ENCODE results near the gene PLPP3. TPM values are rescaled to one million over a fixed set of nuclear protein-coding genes. Genes with fewer than 3 reads are reported as not detected.

PLPP3 gene
- total RNA-seq, 1 experiment from 2014 or later, result 3.4 TPM

DNA sequence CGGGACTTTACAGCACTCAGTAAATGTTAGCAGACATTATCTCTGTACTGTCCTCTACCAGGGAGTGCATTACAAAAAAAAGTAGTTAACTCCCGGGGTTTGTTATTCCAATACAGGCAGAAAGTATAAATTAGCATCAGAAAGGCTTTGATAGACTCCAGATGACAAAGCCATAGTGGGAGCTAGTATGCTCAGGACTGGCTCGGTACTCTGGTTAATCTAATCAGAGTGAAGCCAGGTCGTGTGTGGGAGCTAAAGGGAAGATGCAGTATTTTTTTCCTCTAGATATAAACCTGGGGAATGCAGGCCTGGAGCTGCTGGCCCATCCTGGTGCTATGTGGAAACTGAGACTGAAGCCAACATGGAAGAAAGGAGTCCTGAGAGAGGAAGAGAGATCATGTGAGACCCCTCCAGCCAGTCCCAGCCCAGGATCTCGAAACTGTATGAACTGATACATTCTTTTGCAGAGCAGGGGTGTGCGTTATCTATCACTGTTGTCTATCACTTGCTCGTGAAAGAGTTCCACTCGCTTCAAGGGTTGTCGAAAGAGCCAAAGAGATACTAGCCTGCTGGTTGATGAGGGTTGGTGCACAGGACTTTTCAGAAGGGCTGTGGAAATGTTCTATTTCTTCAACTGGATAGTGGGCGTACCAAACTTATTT, 125.8 kb downstream of the PLPP3 start:
- DNase-seq (ENCODE audit: low read depth, low spot score) (no peak), ATAC-seq (no peak)
- peaks cover 5 to 21% of the 10 kb centered on the region in 2 experiments; a peak in 3 of 4 replicates for H3K4me1 ChIP-seq (ENCODE audit: control insufficient read depth in 1 of 2, insufficient read depth in 2 of 2, low read length in 2 of 2)
- H3K36me3 ChIP-seq (ENCODE audit: control insufficient read depth in 1 of 2, insufficient read depth in 2 of 2, low read length in 2 of 2), result no peaks in the 10 kb centered on the region
- no peaks in the 10 kb centered on the region for H3K79me2 ChIP-seq (ENCODE audit: insufficient read depth, low read length)
- H3K9me2 ChIP-seq (ENCODE audit: insufficient read depth), result no peaks in the 10 kb centered on the region
- no peak overlapping the region for H3K9ac ChIP-seq (ENCODE audit: low read length)
- H4K20me1 ChIP-seq (ENCODE audit: insufficient read depth), result no peaks in the 10 kb centered on the region
- intact Hi-C loops (cut with micrococcal nuclease), result no loop called here
- H3K27me3 ChIP-seq (ENCODE audit: insufficient read depth, low read length), result no peaks in the 10 kb centered on the region
- ChIA-PET POLR2A (no interaction called here), CTCF (no interaction called here), RAD21 (ENCODE audit: low non-redundant PET in 1 of 2, low total read pairs in 2 of 2, uncharacterized antibody in 2 of 2, unreplicated experiment in 2 of 2) (no interaction called here)
- H3K9me3 ChIP-seq (ENCODE audit: control insufficient read depth in 1 of 2, insufficient read depth in 1 of 2, low read depth in 1 of 2, low read length in 2 of 2), result no peaks in the 10 kb centered on the region
- no peak overlapping the region for H2AFZ ChIP-seq (ENCODE audit: low read depth, low read length, poor library complexity, severe bottlenecking)
- no peak overlapping the region for H3K4me2 ChIP-seq (ENCODE audit: low read length)
- TF ChIP-seq TCF7L2 (IDR thresholded peaks at IDR 0.05; ENCODE audit: borderline replicate concordance, extremely low read depth, insufficient read depth, insufficient read length), result no peak
- no peak for TF ChIP-seq ELF1 (IDR thresholded peaks at IDR 0.05; ENCODE audit: borderline replicate concordance, low read depth)
- no peak for TF ChIP-seq POLR2A (IDR thresholded peaks at IDR 0.05; ENCODE audit: borderline replicate concordance, extremely low read depth, insufficient read depth, insufficient read length)
- TF ChIP-seq, protein P1, sequence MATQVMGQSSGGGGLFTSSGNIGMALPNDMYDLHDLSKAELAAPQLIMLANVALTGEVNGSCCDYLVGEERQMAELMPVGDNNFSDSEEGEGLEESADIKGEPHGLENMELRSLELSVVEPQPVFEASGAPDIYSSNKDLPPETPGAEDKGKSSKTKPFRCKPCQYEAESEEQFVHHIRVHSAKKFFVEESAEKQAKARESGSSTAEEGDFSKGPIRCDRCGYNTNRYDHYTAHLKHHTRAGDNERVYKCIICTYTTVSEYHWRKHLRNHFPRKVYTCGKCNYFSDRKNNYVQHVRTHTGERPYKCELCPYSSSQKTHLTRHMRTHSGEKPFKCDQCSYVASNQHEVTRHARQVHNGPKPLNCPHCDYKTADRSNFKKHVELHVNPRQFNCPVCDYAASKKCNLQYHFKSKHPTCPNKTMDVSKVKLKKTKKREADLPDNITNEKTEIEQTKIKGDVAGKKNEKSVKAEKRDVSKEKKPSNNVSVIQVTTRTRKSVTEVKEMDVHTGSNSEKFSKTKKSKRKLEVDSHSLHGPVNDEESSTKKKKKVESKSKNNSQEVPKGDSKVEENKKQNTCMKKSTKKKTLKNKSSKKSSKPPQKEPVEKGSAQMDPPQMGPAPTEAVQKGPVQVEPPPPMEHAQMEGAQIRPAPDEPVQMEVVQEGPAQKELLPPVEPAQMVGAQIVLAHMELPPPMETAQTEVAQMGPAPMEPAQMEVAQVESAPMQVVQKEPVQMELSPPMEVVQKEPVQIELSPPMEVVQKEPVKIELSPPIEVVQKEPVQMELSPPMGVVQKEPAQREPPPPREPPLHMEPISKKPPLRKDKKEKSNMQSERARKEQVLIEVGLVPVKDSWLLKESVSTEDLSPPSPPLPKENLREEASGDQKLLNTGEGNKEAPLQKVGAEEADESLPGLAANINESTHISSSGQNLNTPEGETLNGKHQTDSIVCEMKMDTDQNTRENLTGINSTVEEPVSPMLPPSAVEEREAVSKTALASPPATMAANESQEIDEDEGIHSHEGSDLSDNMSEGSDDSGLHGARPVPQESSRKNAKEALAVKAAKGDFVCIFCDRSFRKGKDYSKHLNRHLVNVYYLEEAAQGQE (IDR thresholded peaks at IDR 0.05; ENCODE audit: low read depth), result no peak
- no peak for TF ChIP-seq FOSL1 (IDR thresholded peaks at IDR 0.05; ENCODE audit: low read depth)
- no peak for TF ChIP-seq CBX3 (IDR thresholded peaks at IDR 0.05; ENCODE audit: low read depth)
- no peak for TF ChIP-seq POLR2AphosphoS5 (IDR thresholded peaks at IDR 0.05; ENCODE audit: low read depth, low read length)
- no peak for TF ChIP-seq SIN3A (IDR thresholded peaks at IDR 0.05; ENCODE audit: low read depth)
- TF ChIP-seq RAD21 (IDR thresholded peaks at IDR 0.05; ENCODE audit: low read depth), result no peak
- TF ChIP-seq, protein P2, sequence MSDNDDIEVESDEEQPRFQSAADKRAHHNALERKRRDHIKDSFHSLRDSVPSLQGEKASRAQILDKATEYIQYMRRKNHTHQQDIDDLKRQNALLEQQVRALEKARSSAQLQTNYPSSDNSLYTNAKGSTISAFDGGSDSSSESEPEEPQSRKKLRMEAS (IDR thresholded peaks at IDR 0.05), result no peak
- no peak for TF ChIP-seq ZFX (IDR thresholded peaks at IDR 0.05)
- TF ChIP-seq EGR1 (IDR thresholded peaks at IDR 0.05; ENCODE audit: low read depth), result no peak
- TF ChIP-seq ZNF274 (IDR thresholded peaks at IDR 0.05; ENCODE audit: low read depth, low read length), result no peak
- no peak for TF ChIP-seq CEBPB (IDR thresholded peaks at IDR 0.05; ENCODE audit: low read depth)
- TF ChIP-seq CTCF (IDR thresholded peaks at IDR 0.05 in 2 of 3, conservative IDR thresholded peaks at IDR 0.05 in 1 of 3; ENCODE audit: borderline replicate concordance in 1 of 3, insufficient read depth in 1 of 3, low read depth in 2 of 3, low read length in 2 of 3), result no peak
- TF ChIP-seq EZH2 (IDR thresholded peaks at IDR 0.05), result no peak
- TF ChIP-seq EZH2phosphoT487 (IDR thresholded peaks at IDR 0.05; ENCODE audit: borderline replicate concordance), result no peak
- no peak for TF ChIP-seq ZBTB33 (IDR thresholded peaks at IDR 0.05; ENCODE audit: extremely low read depth, insufficient replicate concordance, low read length)
- no peak for TF ChIP-seq YY1 (IDR thresholded peaks at IDR 0.05; ENCODE audit: extremely low read depth, insufficient replicate concordance, low read depth, low read length)
- TF ChIP-seq SRF (IDR thresholded peaks at IDR 0.05; ENCODE audit: low read depth), result no peak
- H3K4me3 ChIP-seq (replicated peaks in 1 of 2; ENCODE audit: low read depth in 1 of 2, low read length in 2 of 2), result no peak overlapping the region
- BruUV-seq (replicated peaks), result no TSS peak
- H3K27ac ChIP-seq (ENCODE audit: low read depth, low read length), result no peak overlapping the region
